Measurements from ENCODE around the gene CELA2B.
"Not testable (repeated sequence)": the region's sequence is repeated elsewhere in the genome, so short reads cannot be mapped to it uniquely, and the experiment has no call there.

Gene CELA2B

DNA sequence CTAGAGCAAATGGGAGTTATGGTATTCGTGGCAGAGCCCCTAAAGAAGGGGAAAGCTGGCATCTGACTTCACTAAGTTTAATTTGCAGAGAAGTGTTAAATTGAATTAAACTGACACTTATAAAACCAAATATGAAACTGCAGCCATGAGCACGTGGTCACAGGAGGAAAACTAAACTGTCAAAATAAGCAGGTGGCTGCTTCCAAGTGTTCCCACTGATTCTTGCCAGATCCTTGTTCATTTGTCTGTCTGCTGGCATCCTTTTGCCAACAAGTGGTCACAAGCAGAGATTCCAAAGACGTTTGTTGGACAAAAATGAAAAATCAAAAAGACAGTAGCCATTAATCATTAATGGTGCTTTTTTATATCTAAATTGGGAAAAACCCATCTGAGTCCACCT, 6.5 kb upstream of the CELA2B start:
- DNase-seq, result no peak

DNA sequence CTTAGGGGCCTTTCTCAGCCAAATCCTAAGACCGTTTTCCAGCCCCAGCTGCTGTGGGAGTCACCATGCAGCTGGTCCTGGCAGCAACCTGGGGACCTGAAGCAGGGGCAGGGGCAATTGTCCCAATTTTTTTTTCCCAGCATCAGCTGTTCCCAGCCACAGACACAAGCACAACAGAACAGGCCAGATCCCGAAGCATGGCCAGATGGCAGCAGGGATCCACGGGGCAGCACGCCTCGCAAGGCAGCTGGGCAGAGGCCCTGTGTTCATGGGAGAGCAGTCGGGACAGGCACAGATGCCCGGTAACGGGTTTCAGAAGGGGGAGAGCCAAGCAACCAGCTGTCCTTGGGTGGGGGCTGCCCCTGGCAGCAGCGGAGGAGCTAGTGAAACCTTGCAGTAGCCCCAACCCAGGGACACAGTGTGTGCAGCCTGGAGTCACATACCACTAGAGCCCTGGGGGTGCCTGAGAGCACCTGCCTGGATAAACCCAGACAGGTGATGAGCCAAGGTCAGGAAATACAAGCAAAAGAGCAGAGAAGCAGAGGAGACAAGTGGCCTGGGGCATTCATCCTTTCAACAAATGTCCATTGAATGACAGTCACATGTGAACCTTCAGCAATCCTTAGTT, 6.0 kb upstream of the CELA2B start:
- DNase-seq, result not testable (repeated sequence)

DNA sequence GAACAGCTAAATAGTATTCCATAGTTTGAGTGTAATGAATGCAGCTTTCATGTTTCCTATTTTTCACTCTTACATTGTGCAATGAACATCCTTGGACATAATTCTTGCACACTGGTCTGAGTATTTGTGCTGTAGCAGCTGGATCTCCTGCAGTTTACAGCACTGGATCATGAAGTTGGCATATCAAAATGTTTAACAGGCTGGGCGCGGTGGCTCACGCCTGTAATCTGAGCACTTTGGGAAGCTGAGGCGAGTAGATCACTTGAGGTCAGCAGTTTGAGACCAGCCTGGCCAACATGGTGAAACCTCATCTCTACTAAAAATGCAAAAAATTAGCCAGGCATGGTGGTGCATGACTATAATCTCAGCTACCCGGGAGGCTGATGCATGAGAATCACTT, 4.8 kb upstream of the CELA2B start:
- not testable (repeated sequence) for DNase-seq

DNA sequence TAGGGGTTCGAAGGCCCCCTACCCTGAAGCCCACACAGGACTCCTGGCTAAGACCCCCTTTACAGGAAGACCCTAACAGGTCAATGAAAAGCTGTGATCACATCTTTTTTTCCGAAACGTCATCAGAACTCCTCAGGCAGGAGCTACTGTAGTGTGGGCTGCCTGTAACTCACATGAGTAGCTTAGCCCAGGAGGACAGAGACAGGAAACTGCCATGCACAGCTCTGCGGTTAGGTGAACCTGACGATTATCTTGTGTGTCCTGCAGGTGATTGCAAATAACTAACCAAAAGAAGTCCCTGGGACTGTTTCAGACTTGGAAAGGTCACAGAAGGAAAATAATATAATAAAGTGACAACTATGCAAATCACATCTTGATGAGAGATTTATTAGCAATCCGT, 4.2 kb upstream of the CELA2B start:
- not testable (repeated sequence) for DNase-seq

GRCh38 chr1:15472587-15472986, 3.3 kb upstream of the CELA2B start:
- no peak for DNase-seq

GRCh38 chr1:15476927-15477326, 1.0 kb downstream of the CELA2B start:
- no peak for DNase-seq

GRCh38 chr1:15477646-15478212, 1.8 kb downstream of the CELA2B start:
- no peak for DNase-seq

DNA sequence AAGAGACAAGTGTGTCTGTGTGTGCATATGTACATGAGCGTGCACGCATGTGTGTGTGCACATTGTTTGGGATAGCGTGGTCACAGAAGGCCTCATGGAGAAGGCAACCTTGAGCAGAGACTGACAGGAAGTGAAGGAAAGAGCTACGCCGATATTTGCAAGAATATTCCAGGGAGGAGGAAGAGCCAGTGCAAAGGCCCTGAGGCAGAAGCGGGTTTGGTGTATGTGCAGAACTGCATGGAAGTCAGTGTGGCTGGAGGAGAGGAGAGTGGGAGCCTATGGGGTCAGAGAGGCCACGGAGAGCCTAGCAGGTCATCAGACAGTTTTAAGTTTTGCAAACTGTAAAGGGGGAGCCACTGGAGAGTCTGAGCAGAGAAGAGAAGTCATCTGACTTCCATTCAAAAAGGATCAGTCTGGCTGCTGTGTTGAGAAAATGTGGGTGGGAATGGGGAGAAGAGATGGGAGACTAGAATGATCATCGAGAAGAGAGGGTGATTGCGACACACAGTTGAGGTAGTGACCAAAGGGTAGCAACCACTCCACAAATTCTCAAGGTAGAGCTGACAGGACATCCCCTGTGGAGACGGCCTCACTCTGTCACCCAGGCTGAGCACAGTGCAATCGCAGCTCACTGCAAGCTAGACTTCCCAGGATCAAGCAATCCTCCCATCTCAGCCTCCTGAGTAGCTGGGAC, 3.9 kb downstream of the CELA2B start:
- no peak for DNase-seq

DNA sequence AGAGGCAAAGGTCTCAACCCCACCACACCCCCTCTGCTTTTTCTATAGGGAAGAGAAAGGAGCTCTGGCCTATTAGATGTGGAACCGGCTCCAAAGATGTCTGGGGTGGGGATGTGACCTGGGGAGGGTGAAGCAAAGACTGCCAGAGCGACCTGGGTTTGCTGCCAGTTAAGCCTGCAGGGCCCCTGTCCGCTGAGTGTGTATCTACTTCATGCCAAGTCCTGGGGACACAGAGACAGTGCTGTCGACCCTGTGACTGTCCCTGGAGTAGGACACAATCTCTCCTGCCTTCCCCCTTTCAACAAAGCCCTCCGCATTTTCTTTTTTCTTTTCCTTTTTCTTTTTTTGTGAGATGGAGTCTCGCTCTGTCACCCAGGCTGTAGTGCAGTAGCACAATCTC, 6.6 kb downstream of the CELA2B start:
- not testable (repeated sequence) for DNase-seq

GRCh38 chr1:15482983-15483543, 7.2 kb downstream of the CELA2B start:
- not testable (repeated sequence) for DNase-seq

DNA sequence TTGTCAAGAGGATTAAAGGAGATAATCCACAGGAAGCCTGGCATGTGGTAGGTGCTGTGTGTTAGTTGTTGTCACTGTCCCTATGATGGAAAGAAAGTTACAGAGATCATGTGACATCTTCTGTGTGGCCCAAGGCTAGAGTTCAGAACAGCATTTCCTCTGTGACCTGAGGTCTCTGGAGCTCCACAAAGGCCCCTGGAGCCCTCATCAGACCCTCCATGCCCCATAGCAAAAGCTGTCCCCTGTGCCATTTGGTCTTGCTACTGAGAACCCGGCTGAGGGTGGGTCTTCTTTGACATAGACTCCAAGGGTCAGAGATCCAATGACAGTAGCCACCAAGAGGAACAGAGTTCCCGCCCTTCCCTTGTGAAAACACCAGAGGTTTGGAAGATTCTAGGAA, 8.1 kb downstream of the CELA2B start:
- no peak for DNase-seq

GRCh38 chr1:15484443-15484842, 8.5 kb downstream of the CELA2B start:
- not testable (repeated sequence) for DNase-seq

- no peak for DNase-seq
Measured at GRCh38 chr1:15485636-15486035, 9.7 kb downstream of the CELA2B start.

DNA sequence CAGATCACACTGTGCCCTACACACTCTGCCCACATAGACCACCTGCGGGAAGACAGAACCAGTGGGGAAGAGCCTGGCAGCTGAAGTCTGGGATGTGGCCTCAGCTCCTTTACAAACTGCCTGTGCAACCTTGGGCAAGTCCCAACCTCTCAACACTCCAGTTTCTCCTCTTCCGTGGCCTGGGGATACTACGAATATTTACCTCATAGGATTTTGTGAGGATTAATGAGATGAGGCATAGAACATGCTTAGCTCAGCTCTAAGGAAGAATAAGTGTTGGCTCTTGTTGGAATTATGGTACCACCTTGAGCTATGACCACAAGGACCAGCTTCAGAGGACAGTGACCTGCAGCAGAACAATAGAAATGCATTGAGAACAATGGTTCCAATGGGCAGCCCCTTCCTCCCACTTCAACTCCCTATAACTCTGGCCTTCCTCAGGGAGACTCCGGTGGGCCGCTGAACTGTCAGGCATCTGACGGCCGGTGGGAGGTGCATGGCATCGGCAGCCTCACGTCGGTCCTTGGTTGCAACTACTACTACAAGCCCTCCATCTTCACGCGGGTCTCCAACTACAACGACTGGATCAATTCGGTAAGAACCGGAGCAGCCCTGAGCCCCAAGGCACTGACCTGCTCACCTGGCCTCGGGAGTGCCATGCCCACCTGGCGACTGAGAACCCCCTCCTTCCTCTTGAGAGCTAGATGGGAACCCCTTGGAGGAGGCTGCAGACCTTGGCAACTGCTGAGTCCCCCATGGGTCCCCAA, 11.1 kb downstream of the CELA2B start:
- DNase-seq, result not testable (repeated sequence)

DNA sequence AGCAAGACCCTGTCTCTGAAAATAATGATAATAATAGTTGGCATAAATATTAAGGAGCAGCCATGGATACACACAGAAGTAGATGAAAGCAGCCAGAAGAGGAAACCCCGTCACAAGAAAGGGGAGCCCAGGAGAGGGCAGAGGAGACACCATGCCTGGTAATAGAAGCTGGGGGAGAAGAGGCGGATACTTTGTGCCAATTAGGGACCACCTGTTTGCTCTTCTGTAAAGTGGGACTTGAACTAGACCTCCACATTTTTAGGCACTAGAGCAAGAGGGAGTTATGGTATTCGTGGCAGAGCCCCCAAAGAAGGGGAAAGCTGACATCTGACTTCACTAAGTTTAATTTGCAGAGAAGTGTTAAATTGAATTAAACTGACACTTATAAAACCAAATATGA, 12.5 kb downstream of the CELA2B start:
- no peak for DNase-seq

DNA sequence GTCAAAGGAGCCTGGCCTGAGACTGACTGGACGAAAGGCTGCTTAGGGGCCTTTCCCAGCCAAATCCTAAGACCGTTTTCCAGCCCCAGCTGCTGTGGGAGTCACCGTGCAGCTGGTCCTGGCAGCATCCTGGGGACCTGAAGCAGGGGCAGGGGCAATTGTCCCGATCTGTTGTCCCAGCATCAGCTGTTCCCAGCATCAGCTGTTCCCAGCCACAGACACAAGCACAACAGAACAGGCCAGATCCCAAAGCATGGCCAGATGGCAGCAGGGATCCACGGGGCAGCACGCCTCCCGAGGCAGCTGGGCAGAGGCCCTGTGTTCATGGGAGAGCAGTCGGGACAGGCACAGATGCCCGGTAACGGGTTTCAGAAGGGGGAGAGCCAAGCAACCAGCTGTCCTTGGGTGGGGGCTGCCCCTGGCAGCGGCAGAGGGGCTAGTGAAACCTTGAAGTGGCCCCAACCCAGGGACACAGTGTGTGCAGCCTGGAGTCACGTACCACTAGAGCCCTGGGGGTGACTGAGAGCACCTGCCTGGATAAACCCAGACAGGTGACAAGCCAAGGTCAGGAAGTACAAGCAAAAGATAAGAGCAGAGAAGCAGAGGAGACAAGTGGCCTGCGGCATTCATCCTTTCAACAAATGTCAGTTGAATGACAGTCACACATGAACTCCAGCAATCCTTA, 13.3 kb downstream of the CELA2B start:
- no peak for DNase-seq

DNA sequence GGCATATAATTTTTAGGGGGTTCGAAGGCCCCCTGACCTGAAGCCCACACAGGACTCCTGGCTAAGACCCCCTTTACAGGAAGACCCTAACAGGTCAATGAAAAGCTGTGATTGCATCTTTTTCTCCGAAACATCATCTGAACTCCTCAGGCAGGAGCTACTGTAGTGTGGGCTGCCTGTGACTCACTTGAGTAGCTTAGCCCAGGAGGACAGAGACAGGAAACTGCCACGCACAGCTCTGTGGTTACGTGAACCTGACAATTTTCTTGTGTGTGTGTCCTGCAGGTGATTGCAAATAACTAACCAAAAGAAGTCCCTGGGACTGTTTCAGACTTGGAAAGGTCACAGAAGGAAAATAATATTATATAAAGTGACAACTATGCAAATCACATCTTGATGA, 15.1 kb downstream of the CELA2B start:
- DNase-seq, result not testable (repeated sequence)

DNA sequence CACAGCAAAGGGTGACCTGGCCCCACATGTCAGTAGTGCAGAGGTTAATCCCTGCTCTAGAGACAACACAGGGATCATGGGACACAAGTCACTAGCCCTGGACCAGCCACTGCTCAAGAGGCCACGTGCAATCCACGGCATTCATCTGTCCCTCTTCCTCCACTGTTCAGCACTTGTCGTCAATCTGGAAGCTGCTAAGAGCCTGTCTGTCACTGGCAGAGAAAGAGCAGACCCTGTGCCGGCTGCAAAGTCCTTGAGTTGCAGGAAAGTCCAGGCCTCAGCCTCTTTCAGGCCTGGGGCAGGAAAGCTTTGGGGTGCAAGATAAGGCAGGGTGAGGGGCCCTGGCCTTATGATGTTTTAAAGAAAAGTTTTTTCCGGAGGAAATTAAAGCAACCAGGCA, 16.7 kb downstream of the CELA2B start:
- DNase-seq, result no peak

GRCh38 chr1:15493869-15494390, 18.0 kb downstream of the CELA2B start:
- no peak for DNase-seq

DNA sequence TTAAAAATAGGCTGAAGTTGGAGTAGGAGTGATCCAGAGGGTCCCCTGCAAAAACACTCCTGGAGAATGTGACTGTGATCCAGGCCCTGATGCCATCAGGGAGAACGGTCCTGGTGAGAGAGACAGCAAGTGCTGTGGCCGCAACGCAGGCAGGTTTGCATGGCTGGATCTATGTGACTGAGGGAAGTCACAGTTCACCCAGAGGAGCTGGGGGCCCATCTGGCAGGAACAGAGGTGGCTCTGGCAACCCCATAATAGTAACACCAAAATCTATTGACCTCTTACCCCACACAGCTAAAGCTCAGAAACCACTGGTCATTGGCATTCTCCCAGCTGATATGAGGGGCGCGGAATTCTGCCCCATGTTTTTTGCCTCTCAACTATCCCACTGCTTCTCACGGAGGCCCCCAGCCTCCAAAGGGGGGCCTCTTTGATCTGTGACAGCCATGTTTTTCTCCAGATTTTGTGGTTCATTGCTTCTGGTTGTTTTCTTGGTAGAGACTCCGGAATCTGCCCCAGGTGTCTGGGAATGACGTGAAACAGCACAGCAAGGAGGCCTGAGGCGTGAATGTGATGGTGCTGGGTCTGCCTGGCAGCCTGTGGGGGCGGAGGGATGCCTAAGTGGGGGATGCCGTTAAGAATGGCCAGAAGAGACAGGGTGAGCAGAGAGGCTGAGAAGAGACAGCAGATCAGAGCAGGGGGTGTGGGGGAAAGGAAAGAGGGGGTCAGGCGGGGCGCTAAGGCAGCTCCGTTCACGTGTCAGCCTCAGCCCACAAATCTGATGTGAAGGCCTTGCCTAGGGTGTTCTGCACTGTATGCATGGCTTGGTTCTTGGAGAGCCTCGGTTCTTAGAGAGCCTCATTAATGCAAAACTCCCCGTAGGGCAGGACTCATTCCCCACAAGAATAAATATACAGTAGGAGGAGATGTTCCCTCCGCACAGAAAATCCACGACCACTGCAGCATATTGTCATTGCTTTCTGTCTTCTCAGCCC, 24.6 kb downstream of the CELA2B start:
- DNase-seq, result no peak

Measured in activated CD4-positive, alpha-beta T cell treated with anti-CD3 and anti-CD28 coated beads, Interleukin-2, amount 50 U/mL, for 4 hours (primary cell).